ENCODE measurements around the gene NDUFAF7.
A peak's percentile ranks its signal among the peaks of the same experiment; 100 is the strongest.
"Not testable (repeated sequence)": the region's sequence is repeated elsewhere in the genome, so short reads cannot be mapped to it uniquely, and the experiment has no call there.

The NDUFAF7 gene, protein sequence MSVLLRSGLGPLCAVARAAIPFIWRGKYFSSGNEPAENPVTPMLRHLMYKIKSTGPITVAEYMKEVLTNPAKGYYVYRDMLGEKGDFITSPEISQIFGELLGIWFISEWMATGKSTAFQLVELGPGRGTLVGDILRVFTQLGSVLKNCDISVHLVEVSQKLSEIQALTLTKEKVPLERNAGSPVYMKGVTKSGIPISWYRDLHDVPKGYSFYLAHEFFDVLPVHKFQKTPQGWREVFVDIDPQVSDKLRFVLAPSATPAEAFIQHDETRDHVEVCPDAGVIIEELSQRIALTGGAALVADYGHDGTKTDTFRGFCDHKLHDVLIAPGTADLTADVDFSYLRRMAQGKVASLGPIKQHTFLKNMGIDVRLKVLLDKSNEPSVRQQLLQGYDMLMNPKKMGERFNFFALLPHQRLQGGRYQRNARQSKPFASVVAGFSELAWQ

GRCh38 chr2:37231241-37232130 is at the start of gene NDUFAF7, which contains the start of gene CEBPZ:
NDUFAF7 (plus strand) TSS chr2:37231658; CDS start chr2:37231706, 48 bp downstream.
CEBPZ (minus strand) TSS chr2:37231596; CDS start chr2:37231567, 29 bp downstream.
- peak; percentile 81 for DNase-seq (ENCODE audit: low read depth)

GRCh38 chr2:37181726-37182684 is 49.5 kb upstream of the NDUFAF7 start:
- DNase-seq (ENCODE audit: low read depth) = peak; percentile 65

DNA sequence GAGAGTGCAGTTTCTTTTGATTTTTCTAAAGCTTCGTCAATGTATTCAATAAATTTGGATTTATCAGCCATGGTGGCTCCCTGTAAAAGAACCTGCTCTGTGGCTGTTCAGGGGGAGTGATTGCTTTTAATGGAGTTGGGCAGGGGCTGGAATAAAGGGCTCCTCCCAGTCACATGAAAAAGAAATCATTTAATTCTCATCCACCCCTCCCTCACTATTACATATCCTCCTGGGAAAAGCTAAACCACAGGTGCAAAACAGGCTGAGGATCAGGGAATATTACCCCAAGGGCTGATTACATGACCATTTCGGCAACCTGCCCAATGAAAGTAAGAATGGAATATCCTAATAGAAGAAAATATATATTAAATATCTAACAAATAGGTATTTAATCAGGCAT is 42.9 kb upstream of the NDUFAF7 start, which contains the start of gene SULT6B1:
Gene SULT6B1 (minus strand): TSS at position 101 of the 400 bp plus-strand sequence. CDS start 30 bp downstream, at position 71.
- no peak for DNase-seq (ENCODE audit: low read depth)

DNA sequence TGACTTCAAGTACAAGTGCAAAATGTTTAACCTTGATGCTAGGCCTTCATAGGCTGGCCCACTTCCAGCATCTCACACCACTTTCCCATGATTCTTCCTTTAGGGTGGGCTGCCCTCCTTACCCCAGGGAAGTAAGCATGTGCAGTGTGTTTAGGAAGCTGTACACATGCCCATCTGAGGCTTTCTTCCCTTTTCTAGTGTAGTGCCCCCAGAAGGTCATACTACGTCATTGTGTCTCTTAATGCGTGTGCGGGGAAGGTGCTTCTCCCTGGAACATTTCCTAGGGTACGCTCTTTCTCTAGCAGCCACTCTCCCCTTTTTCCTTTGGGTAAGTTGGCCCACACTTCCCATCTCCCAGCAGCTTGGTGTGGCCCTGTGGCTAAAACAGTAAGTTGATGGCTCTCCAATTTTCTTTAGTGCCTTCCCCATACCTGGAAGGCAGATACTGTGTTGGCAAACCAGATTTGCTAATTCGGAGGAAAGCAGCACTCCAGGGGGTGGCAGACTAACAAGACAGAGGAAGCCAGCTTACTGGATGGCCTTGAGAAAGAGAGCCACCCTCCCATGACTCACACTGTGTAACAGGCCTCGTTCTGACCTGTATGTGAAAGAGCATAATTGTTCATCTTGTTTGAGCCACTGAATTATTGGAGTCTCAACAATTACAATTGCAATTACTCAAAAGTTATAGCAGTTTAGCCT is 41.9 kb upstream of the NDUFAF7 start:
- peak; percentile 79 for DNase-seq (ENCODE audit: low read depth)

- DNase-seq (ENCODE audit: low read depth) = no peak
These were observed 41.2 kb upstream of the NDUFAF7 start for GRCh38 chr2:37190290-37190689.

DNA sequence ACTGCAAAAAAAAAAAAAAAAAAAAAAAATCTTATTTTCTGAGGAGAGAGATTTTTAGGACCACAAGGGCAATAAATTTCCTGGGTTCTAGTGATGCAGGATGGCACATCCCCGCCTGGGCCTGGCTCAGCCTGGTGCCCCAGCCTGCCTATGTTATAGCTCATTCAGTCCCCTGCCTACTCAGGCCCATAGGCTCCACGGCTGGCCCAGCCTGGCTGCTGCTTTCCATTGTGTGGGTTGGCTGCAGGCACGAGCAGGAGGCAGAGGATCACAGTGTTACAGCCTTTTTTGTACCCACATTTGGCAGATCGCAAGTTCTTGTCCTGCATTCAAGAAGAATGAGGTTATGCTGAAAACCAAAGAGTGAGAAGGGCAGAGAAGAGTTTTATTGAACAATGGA is 40.2 kb upstream of the NDUFAF7 start:
- DNase-seq (ENCODE audit: low read depth) = no peak

DNA sequence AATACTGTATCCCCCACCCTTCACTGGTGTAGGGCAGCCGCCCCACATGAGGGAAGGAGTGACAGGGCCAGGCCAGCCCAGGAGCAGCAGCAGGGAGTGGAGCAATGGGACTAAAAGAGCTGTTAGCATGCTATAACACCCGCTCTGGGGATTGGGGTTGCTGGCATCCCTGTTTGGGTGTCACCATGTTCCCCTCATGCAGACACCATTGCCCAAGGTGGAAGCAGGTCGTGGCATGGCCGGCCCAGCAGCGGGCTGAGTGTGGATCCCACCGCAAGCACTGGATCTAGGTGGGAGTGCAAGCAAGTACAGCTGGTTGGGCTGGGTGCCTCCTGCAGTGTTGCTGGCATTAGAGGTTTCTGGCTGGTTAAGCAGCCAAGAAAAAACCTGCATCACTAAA is 39.7 kb upstream of the NDUFAF7 start:
- no peak for DNase-seq (ENCODE audit: low read depth)

DNA sequence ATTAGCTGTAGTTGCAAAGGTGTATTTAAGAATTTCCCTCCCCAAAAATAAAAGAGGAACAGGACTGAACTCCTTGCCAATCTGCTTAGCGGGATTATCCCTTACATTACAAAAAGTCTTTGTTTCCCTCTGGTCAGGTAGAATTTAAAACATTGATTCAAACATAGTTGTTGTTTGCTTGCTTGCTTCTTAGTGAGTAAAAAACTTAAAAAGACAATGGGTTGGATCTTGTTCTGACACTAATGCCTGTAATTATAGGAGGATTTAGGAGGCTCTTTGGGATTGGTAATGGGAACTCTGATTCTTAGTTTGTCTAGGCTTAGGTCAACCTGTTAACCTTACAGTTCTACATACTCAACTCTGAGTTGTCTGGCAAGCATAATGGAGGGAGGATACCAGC is 38.9 kb upstream of the NDUFAF7 start:
- DNase-seq (ENCODE audit: low read depth) = no peak

DNA sequence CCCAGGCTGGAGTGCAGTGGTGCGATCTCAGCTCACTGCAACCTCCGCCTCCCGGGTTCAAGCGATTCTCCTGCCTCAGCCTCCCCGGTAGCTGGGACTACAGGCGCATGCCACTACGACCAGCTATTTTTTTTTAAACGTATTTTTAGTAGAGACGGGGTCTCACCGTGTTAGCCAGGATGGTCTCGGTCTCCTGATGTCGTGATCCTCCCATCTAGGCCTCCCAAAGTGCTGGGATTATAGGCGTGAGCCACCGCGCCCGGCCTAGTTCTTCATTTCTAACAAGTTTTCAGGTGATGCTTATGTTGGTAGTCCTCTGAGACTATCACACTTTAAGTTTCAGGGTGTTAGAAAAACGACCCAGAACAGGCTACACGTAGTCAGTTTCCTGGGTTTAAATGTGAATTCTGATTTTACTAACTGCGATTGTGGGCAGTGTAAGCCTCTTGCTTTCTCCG is 35.6 kb upstream of the NDUFAF7 start:
- not testable (repeated sequence) for DNase-seq (ENCODE audit: low read depth)

- DNase-seq (ENCODE audit: low read depth) = no peak
These were observed 34.9 kb upstream of the NDUFAF7 start, which contains the start of gene CEBPZOS for GRCh38 chr2:37196320-37197195. CEBPZOS (plus strand) TSS chr2:37196496; CDS start chr2:37199705, 3,209 bp downstream.

GRCh38 chr2:37198681-37199065 is 32.8 kb upstream of the NDUFAF7 start:
- DNase-seq (ENCODE audit: low read depth) = no peak

- DNase-seq (ENCODE audit: low read depth) = no peak
These were observed 30.2 kb upstream of the NDUFAF7 start for GRCh38 chr2:37201208-37201607.

DNA sequence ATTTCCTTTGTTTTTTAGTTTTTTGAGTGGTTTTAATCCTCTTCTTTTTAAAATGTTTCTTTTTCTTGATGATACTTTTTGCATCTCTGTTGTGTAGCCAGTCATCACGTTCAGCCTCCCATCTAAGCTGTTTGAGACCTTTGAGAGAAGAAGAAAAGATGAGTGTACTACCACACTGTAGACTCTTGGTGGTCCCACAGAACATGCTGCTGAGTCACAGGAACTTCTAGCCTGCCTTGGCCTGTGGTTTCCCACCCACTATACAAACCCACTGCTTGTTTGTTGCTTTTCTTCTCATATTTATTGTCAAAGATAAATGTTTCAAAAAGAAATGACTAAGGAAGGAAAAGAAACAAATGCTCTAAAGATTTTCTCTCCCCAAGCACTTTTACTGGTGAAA is 29.7 kb upstream of the NDUFAF7 start:
- DNase-seq (ENCODE audit: low read depth) = no peak

DNA sequence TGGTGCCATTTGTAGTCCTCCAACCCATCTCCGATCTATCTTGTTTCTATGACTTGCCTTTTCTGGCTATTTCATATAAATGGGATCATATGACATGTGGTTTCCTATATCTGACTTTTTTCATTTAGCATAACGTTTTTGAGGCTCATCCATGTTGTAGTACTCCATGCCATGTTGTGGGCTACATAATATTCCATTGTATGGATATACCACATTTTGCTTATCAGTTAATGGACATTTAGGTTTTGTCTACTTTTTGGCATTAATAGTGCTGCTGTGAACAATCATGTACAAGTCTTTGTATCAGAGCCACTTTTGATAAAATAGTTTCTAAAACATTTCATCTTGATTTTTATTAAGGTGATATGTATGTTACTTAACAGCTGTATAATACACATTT is 27.8 kb upstream of the NDUFAF7 start:
- DNase-seq (ENCODE audit: low read depth) = no peak

- not testable (repeated sequence) for DNase-seq (ENCODE audit: low read depth)
These were observed 26.3 kb upstream of the NDUFAF7 start for GRCh38 chr2:37205071-37205661.

DNA sequence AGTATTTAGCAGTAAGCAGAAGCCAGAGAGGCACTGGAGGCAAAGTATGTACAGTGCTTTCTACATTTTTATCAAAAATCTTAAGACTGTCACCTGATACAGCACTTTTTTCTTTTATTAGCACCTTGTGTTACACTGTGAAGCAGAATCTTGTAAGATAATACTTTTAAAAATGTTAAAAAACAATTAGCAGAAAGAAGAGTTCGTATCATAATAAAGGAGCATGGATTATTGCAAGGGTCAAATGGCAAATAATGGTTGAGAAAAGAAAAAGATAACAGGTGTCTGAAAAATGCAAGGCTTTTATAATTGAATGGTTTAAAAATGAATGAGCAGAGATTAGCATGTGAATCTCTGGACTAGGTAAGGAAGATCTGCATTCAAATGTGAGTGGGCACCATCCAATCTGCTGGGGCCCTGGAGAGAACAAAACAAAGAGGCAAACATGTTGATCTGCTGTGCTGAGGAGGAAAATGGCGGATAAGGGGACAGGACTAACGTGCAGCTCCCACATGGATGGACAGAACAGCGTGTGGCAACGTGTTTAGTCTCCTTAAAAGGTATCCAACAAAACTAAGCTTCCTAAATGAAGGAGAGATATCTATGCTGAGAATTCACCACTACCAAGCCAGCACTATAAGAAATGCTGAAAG is 25.6 kb upstream of the NDUFAF7 start:
- no peak for DNase-seq (ENCODE audit: low read depth)

GRCh38 chr2:37206760-37207159 is 24.7 kb upstream of the NDUFAF7 start:
- DNase-seq (ENCODE audit: low read depth) = not testable (repeated sequence)

DNA sequence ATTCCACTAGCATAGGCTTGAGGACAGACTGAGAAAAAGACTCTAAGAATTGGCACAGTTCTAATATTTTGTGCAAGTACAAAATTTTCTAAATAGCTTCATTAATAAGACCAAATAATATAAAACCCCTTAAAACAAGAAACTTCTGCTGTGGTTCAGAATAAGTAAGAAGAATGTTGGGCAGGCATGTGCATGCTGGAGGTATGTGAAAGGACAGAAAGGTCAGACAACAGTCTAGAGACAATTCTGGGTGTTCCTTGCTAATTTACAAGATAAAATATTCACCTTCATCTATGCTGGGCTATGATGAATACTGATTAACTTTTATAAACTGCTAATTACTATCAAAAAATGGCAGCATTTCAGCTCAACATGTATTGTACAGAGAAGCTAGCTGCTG is 20.2 kb upstream of the NDUFAF7 start:
- DNase-seq (ENCODE audit: low read depth) = no peak

DNA sequence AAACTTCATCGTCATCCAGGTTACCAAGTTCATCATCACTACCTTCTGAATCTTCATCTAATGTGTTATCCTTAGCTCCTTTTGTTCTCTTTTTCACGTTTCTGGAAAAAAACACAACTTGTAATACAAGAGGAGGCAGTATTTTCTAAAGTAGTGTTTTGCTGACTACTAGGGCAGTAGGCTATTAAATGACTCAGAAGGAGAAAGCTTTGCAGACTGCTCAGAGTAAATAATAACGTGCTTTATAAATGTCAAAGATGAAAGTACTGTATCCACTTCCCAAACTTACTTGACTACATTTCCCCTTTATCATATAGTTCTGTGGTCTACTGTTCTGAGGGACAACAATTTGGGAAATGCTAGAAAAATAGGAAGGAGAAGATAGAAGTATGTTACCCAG is 19.5 kb upstream of the NDUFAF7 start:
- no peak for DNase-seq (ENCODE audit: low read depth)
